Measurements from ENCODE around the gene PCGF1. TPM values are rescaled to one million over a fixed set of nuclear protein-coding genes. Genes with fewer than 3 reads are reported as not detected.

The PCGF1 gene
- total and polyA plus RNA-seq, 7 donors: 14.3 to 60.3 (median 25.6) TPM

GRCh38 chr2:74554820-74555531 is 47.5 kb upstream of the PCGF1 start:
- peak; percentile 43 to 66 for DNase-seq
- no peaks in the 10 kb centered on the region for H3K9me3 ChIP-seq
- whole genome bisulfite sequencing, 3 donors: 4 to 6% (median 4%) methylated on average over 53 to 58 of the region's 58 CpGs
- H3K4me3 ChIP-seq: peak overlapping the region; percentile 76
- TF ChIP-seq CTCF (IDR thresholded peaks at IDR 0.05): no peak
- H3K36me3 ChIP-seq (ENCODE audit: insufficient read depth in 1 of 2, low read depth in 1 of 2): no peaks in the 10 kb centered on the region
- intact Hi-C loops (cut with DNase I): no loop called here
- ATAC-seq: peak; percentile 40 to 52 (median 44)
- H3K4me1 ChIP-seq: peaks cover 10% of the 10 kb centered on the region
- peaks cover 0 to 54% (median 12%) of the 10 kb centered on the region in 3 donors for H3K27me3 ChIP-seq (ENCODE audit: insufficient read depth in 3 of 3, low read length in 2 of 3)
- H3K27ac ChIP-seq: peak overlapping the region; percentile 76

GRCh38 chr2:74553892-74554819 is 46.7 kb upstream of the PCGF1 start, which contains the start of the genes DOK1 and LOXL3:
Gene DOK1 (plus strand): TSS chr2:74554720. CDS start chr2:74554755, 35 bp downstream.
Gene LOXL3 (minus strand): TSS chr2:74553942. CDS start chr2:74552634, 1,308 bp downstream.
- H3K9me3 ChIP-seq: no peaks in the 10 kb centered on the region
- peak; percentile 89 to 90 for DNase-seq
- peak within 1 kb of the TSS; percentile 76 for H3K4me3 ChIP-seq
- peaks cover 0 to 56% (median 15%) of the 10 kb centered on the region in 3 donors for H3K27me3 ChIP-seq (ENCODE audit: insufficient read depth in 3 of 3, low read length in 2 of 3)
- no peaks in the 10 kb centered on the region for H3K36me3 ChIP-seq (ENCODE audit: insufficient read depth in 1 of 2, low read depth in 1 of 2)
- intact Hi-C loops (cut with DNase I): no loop called here
- H3K27ac ChIP-seq: peak within 1 kb of the TSS; percentile 76
- TF ChIP-seq CTCF (IDR thresholded peaks at IDR 0.05): no peak
- H3K4me1 ChIP-seq: peaks cover 14% of the 10 kb centered on the region
- ATAC-seq: peak; percentile 70 to 88 (median 74)
- WGBS, 3 donors: 0 to 1% (median 1%) methylated on average over 48 to 73 of the region's 73 CpGs

- intact Hi-C loops (cut with DNase I): no loop called here
- peak overlapping the region; percentile 76 for H3K27ac ChIP-seq
- H3K4me1 ChIP-seq: peaks cover 16% of the 10 kb centered on the region
- H3K4me3 ChIP-seq: peak overlapping the region; percentile 76
- H3K27me3 ChIP-seq (ENCODE audit: insufficient read depth in 3 of 3, low read length in 2 of 3): peaks cover 0 to 66% (median 16%) of the 10 kb centered on the region in 3 donors
- no peak for DNase-seq
- TF ChIP-seq CTCF (IDR thresholded peaks at IDR 0.05): no peak
- 36 to 51% (median 37%) methylated on average over 25 to 27 of the region's 27 CpGs for WGBS, 3 donors
- no peaks in the 10 kb centered on the region for H3K36me3 ChIP-seq (ENCODE audit: insufficient read depth in 1 of 2, low read depth in 1 of 2)
- no peak for ATAC-seq
- H3K9me3 ChIP-seq: no peaks in the 10 kb centered on the region
These were observed 45.7 kb upstream of the PCGF1 start for GRCh38 chr2:74552914-74553811.

All from psoas muscle (tissue), 8 donors.